ENCODE results near the gene SRSF8. TPM values are rescaled to one million over a fixed set of nuclear protein-coding genes. Genes with fewer than 3 reads are reported as not detected.

SRSF8 gene
- total RNA-seq, 1 experiment from 2014 or later, result 22.9 TPM

- intact Hi-C loops (cut with micrococcal nuclease; ENCODE audit: unreplicated experiment), result no loop called here
- DNase-seq, result peak in 1 of 2 experiments; percentile 60
- no peaks in the 10 kb centered on the region for H3K27me3 ChIP-seq (ENCODE audit: insufficient read depth, low read depth)
- H3K4me2 ChIP-seq, result no peak overlapping the region
- peaks cover 22% of the 10 kb centered on the region for H3K4me1 ChIP-seq (replicated peaks; ENCODE audit: insufficient read depth)
- H2AFZ ChIP-seq, result no peak overlapping the region
- no peak overlapping the region for H3K27ac ChIP-seq
- no peaks in the 10 kb centered on the region; the same call in 1 of the 2 replicates for H3K9me2 ChIP-seq (ENCODE audit: insufficient read depth)
- no peaks in the 10 kb centered on the region for H3K36me3 ChIP-seq (ENCODE audit: low read depth)
- no peak overlapping the region for H3K4me3 ChIP-seq
- ChIA-PET CTCF (interaction anchor here (0.6 kb wide), 1 partner anchor 146 kb away, joined by 3 read pairs; no protein-coding TSS in a partner anchor), POLR2A (ENCODE audit: unreplicated experiment) (interaction anchor here (0.7 kb wide), 1 partner anchor 522 kb away, joined by 5 read pairs; no protein-coding TSS in a partner anchor)
- TF ChIP-seq, protein P1, sequence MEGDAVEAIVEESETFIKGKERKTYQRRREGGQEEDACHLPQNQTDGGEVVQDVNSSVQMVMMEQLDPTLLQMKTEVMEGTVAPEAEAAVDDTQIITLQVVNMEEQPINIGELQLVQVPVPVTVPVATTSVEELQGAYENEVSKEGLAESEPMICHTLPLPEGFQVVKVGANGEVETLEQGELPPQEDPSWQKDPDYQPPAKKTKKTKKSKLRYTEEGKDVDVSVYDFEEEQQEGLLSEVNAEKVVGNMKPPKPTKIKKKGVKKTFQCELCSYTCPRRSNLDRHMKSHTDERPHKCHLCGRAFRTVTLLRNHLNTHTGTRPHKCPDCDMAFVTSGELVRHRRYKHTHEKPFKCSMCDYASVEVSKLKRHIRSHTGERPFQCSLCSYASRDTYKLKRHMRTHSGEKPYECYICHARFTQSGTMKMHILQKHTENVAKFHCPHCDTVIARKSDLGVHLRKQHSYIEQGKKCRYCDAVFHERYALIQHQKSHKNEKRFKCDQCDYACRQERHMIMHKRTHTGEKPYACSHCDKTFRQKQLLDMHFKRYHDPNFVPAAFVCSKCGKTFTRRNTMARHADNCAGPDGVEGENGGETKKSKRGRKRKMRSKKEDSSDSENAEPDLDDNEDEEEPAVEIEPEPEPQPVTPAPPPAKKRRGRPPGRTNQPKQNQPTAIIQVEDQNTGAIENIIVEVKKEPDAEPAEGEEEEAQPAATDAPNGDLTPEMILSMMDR (conservative IDR thresholded peaks at IDR 0.05), result no peak
- TF ChIP-seq EZH2 (IDR thresholded peaks at IDR 0.05; ENCODE audit: low read depth), result no peak
- peaks cover 26% of the 10 kb centered on the region for H3F3A ChIP-seq (ENCODE audit: insufficient read depth, low read depth)
- H3K9me3 ChIP-seq (ENCODE audit: insufficient read depth, low read depth), result no peaks in the 10 kb centered on the region
- no peaks in the 10 kb centered on the region for H4K20me1 ChIP-seq (ENCODE audit: insufficient read depth)
- no TSS peak for BruUV-seq (replicated peaks)
- H3K79me2 ChIP-seq (ENCODE audit: low read depth), result no peaks in the 10 kb centered on the region
These were observed 45.3 kb downstream of the SRSF8 start for GRCh38 chr11:95111923-95112540.

DNA sequence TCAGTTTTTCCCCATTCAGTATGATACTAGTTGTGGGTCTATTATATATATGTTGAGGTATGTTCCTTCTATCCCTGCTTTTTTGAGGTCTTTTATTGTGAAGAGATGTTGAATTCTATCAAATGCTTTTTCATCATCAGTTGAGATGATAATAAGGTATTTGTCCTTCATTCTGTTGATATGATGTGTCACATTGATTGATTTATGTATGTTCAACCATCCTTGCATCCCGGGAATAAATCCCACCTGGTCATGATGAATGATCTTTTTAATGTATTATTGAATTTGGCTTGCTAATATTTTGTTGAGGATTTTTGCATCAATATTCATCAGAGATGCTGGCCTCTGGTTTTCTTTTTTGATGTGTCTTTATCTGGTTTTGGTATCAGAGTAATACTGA lies 48.9 kb downstream of the SRSF8 start:
- Histone ChIP-seq H3K36me3 (ENCODE audit: low read depth) (no peaks in the 10 kb centered on the region), H3K9me2 (ENCODE audit: insufficient read depth) (no peaks in the 10 kb centered on the region; the same call in 1 of the 2 replicates), H3K27ac (no peak overlapping the region), H3K4me1 (replicated peaks; ENCODE audit: insufficient read depth) (peaks cover 12% of the 10 kb centered on the region), H3F3A (ENCODE audit: insufficient read depth, low read depth) (peaks cover 11% of the 10 kb centered on the region; the same call in 1 of the 2 replicates), H3K9me3 (ENCODE audit: insufficient read depth, low read depth) (no peaks in the 10 kb centered on the region), H2AFZ (no peak overlapping the region), H3K4me2 (no peak overlapping the region), H3K27me3 (ENCODE audit: insufficient read depth, low read depth) (no peaks in the 10 kb centered on the region), H4K20me1 (ENCODE audit: insufficient read depth) (no peaks in the 10 kb centered on the region), H3K4me3 (no peak overlapping the region), H3K79me2 (ENCODE audit: low read depth) (no peaks in the 10 kb centered on the region)
- TF ChIP-seq EZH2 (IDR thresholded peaks at IDR 0.05; ENCODE audit: low read depth), result no peak
- TF ChIP-seq, protein P1 (conservative IDR thresholded peaks at IDR 0.05), result no peak
- POLR2A ChIA-PET (ENCODE audit: unreplicated experiment), result no interaction called here
- no TSS peak for BruUV-seq (replicated peaks)
- CTCF ChIA-PET, result no interaction called here
- intact Hi-C loops (cut with micrococcal nuclease; ENCODE audit: unreplicated experiment), result no loop called here
- DNase-seq, result no peak

DNA sequence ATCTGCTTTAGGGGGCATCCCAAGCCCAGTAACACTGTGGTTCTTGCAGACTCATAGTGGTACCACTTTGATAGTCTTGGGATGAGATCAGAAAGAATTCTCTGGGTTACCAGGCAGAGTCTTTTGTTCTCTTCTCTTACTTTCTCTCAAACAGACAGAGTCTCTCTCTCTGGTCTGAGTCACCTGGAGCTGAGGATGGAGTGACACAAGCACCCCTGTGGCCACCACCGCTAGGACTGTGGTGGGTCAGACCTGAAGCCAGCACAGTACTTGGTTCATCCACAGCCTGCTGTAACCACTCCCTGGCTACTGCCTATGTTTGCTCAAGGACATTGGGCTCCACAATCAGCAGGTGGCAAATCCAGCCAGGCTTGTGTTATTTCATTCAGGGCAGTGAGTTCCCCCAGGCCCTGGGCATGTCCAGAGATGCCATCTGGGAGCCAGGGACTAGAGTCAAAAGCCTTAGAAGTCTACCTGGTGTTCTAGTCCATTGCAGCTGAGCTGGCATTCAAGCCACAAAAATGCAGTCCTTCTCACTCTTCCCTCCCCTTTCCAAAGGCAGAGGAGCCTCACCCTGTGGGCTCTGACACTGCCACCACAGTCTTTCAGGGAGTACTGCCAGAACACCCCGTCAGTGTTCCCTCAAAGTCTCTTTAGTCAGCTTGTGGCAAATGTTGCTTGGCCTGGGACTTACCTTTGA lies 52.8 kb downstream of the SRSF8 start:
- Histone ChIP-seq H3K9me3 (ENCODE audit: insufficient read depth, low read depth) (no peaks in the 10 kb centered on the region), H3K4me2 (no peak overlapping the region), H3K36me3 (ENCODE audit: low read depth) (no peaks in the 10 kb centered on the region), H3K9me2 (ENCODE audit: insufficient read depth) (no peaks in the 10 kb centered on the region), H2AFZ (no peak overlapping the region), H3K4me3 (no peak overlapping the region), H3K27ac (no peak overlapping the region), H3K27me3 (ENCODE audit: insufficient read depth, low read depth) (no peaks in the 10 kb centered on the region), H3K4me1 (replicated peaks; ENCODE audit: insufficient read depth) (peaks cover 12% of the 10 kb centered on the region), H3F3A (ENCODE audit: insufficient read depth, low read depth) (0 out of 2 replicates have a peak, but pooled peaks cover 7% of the 10 kb centered on the region), H3K79me2 (ENCODE audit: low read depth) (no peaks in the 10 kb centered on the region), H4K20me1 (ENCODE audit: insufficient read depth) (no peaks in the 10 kb centered on the region)
- peak; percentile 73 to 87 for DNase-seq
- no TSS peak for BruUV-seq (replicated peaks)
- no peak for TF ChIP-seq EZH2 (IDR thresholded peaks at IDR 0.05; ENCODE audit: low read depth)
- TF ChIP-seq, protein P1 (conservative IDR thresholded peaks at IDR 0.05), result no peak
- POLR2A ChIA-PET (ENCODE audit: unreplicated experiment), result interaction anchor here (0.6 kb wide), 1 partner anchor 145 kb away, joined by 3 read pairs; no protein-coding TSS in a partner anchor
- intact Hi-C loops (cut with micrococcal nuclease; ENCODE audit: unreplicated experiment), result loop anchor here (1.0 kb wide), 3 partner anchors 15 to 32 kb away; no protein-coding TSS in a partner anchor
- CTCF ChIA-PET, result interaction anchor here (0.5 kb wide), 1 partner anchor 29 kb away, joined by 3 read pairs; no protein-coding TSS in a partner anchor

Other genes starting within 250 kb of the SRSF8 start
- gene CWC15, start 93.4 kb upstream of the SRSF8 start, total RNA-seq (2021), result 50.9 and 54.2 TPM in 2 replicates
- 0.85 and 1.1 TPM in 2 replicates for gene KDM4D, start 93.2 kb upstream of the SRSF8 start, total RNA-seq (2021)
- gene KDM4E, start 41.7 kb upstream of the SRSF8 start, total RNA-seq (2021), result not detected in 2 replicates
- gene KDM4F, start 17.5 kb upstream of the SRSF8 start, total RNA-seq (2021), result not detected in 2 replicates
- 8.0 and 8.1 TPM in 2 replicates for gene ENDOD1, start 22.9 kb downstream of the SRSF8 start, total RNA-seq (2021)
- gene SESN3, start 164.3 kb downstream of the SRSF8 start, total RNA-seq (2021), result 0.45 and 0.85 TPM in 2 replicates

Measured in PC-9 (cell line).